ENCODE data around the gene ARMC9.
"Not testable (repeated sequence)": the region's sequence is repeated elsewhere in the genome, so short reads cannot be mapped to it uniquely, and the experiment has no call there.

ARMC9 gene

DNA sequence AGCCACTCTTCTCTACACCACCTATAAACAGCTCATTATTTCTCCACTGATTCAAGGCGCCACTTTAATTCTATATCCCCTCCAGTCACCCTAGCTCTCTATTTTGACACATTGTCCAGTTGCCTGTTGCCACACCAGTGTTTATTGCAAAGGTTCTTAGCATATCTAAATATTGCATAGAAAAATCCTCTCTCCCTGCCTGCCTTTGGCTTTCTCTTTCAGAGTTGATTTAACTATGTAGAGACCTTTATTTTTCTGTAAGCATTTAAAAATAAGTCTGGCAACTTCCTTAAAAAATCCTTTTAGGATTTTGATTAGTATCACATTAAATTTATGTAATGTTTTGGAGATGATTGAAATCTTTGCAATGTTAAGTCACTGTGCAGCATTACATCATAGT lies 149.2 kb downstream of the ARMC9 start:
- no peak for DNase-seq

DNA sequence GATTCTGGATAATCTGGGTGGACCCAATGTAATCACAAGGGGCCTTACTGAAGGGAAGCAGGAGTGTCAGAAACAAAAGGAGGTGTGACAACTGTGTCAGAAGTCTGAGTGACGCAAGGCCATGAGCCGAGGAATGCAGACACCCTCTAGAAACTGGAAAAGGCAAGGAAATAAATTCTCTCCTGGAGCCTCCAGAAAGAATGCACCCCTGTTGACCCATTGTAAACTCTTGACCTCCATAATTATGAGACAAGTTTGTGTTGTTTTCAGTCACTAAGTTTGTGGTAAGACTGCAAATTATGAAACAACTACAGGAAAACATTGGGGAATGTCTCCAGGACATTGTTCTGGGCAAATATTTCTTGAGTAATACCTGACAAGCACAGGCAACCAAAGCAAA lies 149.7 kb downstream of the ARMC9 start:
- no peak for DNase-seq

DNA sequence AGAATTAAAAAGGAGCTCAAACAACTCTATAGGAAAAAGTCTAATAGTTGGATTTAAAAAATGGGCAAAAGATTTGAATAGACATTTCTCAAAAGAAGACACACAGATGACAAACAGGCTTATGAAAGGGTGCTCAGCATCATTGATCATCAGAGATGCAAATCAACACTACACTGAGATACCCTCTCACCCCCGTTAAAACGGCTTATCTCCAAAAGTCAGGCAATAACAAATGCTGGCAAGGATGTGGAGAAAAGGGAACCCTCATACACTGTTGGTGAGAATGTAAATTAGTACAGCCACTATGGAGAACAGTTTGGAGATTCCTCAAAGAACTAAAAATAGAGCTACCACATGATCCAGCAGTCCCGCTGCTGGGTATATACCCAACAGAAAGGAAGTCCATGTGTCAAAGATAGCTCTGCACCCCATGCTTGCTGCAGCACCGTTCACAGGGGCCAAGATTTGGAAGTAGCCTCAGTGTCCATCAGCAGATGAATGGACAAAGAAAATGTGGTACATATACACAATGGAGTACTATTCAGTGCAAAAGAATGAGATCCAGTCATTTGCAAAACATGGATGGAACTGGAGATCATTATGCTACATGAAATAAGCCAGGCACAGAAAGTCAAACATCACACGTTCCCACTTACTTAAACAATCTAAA lies 150.4 kb downstream of the ARMC9 start:
- no peak for DNase-seq

DNA sequence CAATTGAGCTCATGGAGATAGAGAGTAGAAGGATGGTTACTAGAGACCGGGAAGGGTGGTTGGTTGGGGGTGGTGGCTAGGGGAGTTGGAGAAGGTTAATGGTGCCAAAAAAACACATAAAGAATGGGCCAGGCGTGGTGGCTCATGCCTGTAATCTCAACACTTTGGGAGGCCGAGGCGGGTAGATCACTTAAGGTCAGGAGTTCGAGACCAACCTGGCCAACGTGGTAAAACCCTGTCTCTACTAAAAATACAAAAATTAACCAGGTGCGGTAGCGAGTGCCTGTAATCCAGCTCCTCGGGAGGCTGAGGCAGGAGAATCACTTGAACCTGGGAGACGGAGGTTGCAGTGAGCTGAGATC lies 150.9 kb downstream of the ARMC9 start:
- not testable (repeated sequence) for DNase-seq

DNA sequence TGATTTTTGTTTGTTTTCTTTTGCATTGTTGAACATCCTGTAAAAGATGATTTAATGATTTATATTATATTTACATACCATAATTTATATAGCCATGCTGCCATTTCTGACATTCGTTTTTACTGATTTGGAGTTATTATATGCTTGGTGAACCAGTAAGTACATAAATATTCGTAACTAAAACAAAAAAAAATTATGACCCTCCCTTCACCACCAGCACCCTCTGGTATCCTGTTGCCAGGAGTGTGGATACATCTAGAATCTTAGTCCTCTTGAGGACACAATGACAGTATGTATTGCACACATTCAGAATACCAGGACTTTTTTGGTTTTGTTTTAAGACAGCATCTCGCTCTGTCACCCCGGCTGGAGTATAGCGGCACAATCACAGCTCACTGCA lies 153.2 kb downstream of the ARMC9 start:
- no peak for DNase-seq

DNA sequence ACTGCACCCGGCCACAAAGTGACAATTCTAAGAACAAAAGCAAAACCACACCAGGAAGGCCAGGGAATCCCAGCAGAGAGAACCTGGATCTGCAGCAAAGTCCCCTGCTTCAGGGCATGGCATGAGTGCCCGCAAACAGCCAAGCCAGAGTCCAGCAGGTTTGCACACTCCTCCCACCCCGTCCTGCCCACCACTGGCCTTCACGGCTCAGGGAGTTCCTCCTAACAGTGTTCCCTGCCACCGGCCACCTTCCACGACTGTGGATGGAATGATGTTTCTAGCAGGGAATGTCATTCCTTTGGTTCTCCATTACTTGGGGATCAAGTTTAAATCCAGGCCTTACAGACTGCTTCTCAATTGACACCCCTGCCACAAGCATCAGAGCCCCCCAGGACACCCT lies 155.0 kb downstream of the ARMC9 start:
- DNase-seq = no peak

DNA sequence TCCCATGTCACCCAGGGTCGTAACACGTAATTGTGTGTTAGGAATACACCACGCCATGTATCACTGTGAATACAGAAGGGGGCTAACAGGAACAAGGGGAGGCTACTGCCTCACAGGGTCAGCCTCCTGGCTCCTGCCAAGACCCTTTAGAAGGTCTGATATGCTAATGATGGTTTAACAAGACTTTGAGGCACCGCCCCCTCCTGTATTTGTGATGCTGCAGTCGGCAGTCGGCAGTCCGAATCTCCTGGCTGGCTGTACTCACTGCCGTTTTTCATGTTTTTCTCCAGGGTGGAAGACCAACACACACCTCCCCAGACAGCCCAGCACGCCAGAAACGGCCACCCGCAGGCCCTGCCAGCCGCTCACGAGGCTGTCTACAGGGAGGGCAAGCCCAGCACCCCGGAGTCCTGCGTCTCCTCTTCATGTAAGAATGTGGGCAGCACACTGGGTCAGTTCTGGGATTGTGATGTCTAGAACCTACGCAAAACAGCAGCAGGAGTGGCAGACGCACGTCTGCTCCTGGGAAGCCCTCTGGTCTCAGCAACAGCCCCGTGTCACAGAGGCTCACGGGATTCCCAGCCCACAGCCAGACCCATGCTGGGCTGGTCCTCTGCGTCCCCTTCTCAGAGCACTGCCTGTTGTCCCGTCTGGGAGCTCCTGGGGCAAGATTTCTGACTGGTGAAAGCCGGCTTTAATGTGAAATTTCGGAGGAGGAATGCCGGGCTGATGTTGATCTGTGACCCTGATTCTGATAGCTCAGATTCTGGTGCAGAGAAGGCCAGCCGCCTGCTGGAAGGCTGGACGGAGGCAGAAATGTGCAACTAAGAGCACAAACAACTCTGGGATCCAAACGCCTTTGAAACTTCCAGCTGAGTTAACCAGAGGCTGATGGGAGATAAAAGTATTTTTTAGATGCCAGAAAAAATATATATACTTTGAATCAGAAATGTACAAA lies 157.4 kb downstream of the ARMC9 start:
- no peak for DNase-seq

DNA sequence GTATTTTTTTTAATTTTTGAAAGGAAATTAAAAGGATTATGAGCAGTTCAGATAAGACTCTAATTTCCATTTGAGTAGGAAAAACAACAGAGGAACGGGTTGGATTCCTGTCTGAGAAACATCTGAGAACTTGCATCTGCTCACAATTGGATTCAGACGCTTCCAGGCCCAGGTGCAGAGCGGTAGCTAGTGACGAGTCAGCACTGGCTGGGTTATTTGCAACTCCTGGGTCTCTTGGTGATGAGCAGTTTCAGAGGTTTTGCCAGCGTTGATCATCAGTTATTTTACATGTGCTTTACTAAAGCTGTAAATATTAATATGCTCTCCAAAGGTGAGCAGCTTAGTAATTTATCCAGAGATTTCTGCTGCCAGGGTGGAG lies 158.0 kb downstream of the ARMC9 start:
- DNase-seq = no peak

DNA sequence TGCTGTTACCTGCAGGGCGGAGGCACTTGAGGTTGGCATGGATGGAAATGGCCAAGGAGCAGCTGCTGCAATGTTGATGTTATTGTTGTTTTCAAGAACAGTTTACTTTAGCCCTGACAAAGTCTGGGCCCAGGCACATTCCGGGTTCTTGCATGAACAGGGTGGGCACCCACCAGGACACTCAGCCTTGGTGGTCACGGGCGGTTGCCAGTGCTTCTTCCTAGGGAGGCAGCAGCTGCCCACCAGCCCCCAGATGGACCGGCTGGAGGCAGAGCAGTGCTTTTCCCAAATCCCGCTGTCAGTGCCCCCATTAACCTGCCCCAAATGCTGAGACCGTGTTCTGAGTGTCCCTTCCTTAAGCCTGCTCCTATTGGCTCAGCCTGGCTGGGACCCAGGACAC lies 158.6 kb downstream of the ARMC9 start:
- no peak for DNase-seq

DNA sequence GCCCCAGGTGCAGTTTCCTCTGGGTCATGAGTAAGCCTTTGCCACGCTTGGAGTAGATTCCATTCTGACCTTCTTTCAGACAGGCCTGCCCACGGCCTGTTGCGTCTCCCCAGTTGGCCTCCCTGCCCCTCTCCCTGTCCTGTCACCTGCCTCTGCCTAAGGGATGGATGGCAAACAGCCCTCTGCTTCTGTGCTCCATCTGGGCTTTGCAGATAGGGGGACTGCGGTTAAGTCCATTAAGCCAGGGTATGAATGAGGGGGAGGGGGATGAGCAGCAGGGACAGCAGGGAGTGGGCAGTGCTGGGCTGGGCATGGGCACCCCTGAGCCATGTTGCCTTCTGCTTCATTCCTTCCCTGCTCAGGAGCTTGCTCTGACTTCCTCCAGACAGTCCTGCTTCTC lies 159.5 kb downstream of the ARMC9 start:
- DNase-seq = no peak

DNA sequence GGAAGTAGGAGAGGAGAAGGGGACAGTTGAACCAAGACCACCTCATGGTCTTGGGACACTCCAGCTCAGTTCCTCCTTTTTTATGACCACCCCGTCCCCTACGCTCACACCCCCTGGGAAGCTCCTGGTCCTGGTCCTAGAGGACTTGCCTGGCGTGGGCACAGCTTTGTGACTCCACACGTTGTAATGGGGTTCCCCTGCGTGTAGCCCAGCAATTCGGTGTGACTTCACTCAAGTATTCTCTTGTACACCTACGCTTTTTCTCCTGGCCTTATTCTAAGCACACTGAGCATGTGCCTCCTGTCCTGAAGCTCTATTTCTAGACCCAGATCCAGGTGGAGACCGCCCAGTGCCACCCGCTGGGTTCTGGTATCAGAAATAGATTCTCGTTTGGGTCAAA lies 161.0 kb downstream of the ARMC9 start:
- no peak for DNase-seq

DNA sequence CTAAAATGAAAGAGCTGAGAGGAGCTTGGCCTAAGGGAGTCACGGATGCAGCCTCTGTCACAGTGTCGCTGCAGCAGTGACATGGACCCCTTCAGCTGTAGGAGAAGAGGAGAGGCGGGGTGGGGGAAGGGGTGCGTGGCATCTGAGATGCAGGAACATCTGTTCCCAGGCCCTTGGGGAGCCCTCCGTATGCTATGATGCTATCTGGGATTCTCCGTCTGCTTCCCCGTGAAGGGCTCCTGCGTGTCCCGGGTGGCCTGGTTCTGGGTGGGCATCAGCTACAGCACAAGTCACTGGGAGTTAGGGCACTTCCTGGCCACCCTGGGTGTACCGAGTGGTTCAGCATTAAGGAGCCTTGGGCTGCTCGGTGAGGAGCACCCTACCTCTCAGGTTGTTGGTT lies 161.5 kb downstream of the ARMC9 start:
- no peak for DNase-seq

DNA sequence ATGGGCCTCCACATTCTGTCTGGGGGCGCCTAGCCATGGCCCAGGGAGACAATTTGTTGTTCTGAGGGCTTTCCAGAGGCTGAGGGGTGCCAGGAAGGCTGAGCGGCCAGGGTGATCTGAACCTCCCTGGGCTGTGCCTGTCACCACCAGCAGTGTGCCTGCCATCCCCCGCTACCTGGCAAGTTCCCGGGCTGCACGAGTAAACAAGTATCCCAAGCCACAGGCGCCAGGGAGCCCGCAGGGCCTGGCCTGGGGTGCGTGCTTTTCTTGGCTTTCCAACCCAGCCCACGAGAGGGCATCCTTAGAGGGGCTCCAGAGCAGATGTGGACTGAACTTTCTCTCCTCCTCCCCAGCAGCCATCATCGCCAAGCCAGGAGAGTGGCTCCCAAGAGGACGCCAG lies 162.0 kb downstream of the ARMC9 start:
- no peak for DNase-seq

DNA sequence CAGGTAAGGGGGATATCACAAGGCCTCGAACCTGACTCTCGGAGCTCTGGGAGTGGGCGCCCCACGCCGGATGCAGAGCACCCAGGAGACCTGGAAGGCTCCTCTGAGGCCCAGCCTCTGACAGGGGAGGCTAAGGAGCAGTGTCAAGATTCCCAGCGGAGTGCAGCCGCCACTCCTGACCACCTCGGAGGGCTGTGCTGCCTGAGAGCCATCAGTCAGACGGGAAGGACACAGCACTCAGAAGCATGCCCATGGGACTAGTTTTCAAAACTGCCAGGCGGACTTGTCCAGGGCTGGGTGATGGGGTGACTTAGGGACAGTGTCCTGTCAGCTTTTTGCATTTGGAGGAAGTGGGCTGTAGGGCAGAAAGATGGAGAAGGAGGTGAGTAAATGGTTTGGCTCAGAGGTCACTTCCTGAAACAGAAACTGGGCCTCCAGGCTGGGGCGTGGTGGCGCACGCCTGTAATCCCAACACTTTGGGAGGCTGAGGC lies 162.5 kb downstream of the ARMC9 start:
- no peak for DNase-seq

DNA sequence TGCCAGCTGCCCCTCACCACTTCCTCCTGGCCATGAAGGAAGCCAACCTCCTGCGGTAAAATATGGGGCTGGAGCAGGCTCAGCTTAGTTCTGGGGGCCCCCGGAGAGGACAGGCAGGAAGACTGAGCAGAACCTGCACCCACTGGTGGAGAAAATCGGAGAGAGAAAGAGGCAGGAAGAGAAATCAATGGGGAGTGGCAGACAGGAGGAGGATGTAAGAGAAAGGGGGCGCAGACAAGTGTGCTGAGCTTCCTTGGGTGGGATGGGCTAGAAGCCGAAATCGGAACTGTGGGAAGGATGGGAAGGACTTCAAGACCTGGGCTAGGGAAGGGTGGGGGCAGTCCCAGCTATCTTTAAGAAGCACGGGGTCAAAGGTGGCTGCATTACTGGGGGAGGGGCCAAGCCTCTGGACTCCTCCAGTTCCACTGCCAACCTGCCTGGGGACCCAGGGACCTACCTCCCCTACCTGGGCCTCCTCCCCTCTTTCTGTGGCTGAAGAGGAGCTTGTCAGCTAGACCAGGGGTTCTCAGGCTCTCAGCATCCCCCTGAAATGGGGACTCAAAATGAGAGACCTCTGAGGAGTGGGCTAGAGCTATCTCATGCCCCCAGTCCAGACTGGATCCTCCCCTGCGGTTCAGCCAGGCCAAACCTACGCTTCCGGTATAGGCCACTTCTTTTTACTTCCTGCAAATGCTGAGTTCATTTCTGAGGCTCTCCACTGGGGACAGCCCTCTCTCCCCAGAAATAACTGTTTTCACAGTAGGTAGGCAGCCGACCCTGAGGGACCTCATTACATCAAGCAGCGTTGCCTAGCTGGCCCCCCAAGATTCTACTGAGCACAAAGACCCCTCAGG lies 163.5 kb downstream of the ARMC9 start:
- peak; percentile 24 for DNase-seq

DNA sequence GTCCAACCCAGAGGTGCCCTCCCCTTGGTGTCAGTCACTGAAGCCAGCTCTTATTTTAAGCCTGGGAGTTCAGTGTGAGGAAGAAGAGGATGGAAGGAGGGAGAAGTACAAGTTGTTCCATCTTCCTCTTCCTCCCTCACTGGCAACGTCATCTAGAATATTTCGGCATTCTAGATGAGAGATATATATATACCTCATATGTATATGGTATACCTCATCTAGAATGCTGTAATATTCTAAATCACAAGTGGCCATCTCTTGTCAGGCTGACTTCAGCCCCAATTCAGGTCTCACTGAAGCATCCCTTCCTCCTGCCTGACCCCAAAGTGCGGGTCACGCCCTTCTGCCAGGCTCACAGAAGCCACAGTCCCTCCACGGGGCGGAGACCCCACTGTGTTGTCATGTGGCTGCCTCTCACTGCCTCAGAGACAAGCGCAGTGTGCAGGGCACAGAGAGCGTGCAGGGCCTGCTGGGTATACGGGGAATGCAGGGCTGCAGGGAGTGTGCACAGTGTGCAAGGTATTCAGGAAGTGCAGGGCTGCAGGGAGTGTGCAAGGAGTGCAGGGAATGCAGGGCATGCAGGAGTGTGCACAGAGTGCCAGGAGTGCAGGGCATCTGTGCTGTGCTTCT lies 164.2 kb downstream of the ARMC9 start:
- DNase-seq = no peak

DNA sequence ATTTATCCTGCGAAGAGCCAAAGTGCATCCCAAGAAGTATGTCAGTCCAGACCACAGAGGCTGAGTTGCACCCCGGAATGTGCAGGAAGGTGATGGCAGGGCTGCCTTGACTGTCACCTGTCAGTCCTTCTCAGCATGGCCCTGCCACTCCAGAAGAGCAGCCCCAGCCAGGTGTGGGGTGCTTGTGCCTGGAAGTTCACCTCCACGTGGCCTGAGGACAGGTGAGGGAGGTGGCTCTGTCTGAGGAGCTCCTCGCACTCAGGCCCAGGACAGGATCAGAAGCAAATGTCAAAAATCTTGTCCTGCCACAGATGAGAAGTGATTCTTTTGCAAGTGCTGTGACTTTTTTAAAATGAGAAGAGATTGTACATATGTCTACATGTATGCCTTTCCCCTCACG lies 165.6 kb downstream of the ARMC9 start:
- no peak for DNase-seq

DNA sequence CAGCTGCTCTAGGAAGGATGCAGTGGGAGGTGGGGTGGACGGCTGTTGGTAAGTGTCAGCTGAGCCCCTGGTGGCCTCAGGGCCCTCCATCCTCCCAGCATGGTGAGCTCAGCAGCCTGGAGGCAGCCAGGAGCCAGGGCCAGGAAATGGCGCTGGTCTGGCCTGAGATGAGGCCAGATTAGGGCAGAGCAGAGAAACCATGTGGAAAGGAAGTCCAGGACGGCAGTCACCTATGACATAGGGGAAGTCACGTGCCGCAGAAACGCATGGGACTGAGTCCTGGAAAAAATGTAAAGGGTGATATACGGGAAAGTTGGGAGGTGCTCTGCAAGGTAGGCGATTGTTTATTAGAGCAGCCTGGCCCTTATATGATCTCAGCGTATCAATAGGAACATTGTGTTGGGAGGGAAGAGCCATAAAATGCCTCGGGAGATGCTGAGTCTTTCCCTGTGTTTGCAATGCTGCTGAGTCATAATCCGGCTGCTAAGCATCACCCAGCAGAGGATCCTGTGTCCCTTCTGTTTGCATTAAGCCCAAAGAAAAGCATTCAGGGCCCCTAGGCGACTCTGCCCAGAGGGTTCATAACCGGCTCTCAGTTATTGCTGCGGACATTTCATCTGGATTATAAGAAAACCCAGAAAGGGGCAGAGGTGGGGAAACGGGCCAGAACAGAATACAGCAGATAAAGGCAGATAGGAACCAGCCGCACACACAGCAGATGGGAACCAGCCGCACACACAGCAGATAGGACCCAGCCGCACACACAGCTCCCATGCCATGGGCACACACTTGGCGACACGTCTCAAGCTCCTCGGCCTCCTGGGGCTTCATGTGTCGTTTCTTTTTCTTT lies 166.8 kb downstream of the ARMC9 start:
- DNase-seq = no peak

DNA sequence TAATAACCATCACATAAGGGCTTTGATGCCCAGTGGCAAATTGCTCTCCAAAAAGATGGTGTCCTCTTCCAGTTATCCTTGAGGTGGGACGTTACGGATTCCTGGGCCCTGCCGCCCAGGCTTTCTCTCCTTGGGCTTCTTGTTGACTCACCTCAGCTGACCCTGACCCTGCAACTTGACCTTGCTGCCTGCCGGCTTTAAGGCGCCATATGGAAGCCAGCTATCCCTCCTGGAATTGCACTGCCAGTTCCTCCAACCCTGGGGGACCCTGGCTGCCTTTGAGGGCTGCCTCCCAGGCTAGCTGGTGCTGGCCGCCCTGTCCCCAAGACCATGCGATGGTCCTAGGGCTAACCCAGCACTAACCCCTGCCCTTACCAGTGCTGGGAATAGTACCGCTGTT lies 168.7 kb downstream of the ARMC9 start:
- no peak for DNase-seq

DNA sequence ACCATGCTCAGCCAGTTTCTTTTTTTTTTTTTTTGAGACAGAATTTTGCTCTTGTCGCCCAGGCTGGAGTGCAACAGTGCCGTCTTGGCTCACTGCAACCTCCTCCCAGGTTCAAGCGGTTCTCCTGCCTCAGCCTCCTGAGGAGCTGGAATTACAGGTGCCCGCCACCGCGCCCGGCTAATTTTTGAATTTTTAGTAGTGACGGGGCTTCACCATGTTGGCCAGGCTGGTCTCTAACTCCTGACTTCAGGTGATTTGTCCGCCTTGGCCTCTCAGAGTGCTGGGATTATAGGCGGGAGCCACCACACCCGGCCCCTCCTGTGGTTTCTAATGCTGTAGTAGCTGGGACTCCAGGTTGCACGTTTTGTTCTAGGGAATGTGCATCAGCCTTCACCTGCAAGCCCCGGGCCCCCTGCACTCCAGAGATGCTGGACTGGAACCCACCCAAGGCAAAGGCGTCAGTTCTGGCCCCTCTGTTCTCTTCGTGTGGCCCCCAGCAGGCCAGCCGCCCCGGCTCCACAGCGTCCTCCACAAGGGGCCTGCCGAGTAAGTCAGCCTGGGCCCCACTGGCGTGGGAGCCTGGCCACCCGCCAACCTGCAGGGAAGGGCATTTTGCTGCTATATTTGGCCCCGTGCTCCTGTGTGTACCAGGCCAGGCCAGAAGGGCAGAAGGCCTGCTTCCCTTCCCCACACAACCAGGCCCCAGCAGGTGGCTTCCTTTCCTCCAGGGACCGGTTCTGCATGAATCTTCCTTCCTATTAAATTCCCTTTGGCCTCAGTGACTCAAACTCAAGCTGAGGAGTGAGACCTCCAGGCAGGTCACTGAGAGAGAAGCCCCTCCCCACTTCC lies 171.4 kb downstream of the ARMC9 start:
- DNase-seq = no peak

DNA sequence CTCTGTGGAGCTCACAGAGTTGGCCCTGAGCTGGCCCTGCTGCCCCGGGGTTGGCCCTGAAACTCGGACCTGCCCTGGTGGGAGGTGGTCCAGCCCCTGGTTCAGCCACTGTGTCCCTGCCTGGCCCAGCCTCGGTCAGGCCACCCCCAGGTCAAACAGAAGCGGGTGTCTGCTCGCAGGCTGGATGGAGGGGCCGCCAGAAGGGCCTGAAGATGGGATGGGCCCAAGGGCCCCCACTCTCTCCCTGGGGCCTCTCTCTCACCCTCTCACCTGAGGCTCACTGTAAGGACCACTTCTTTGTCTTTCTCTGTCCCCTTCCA lies 172.0 kb downstream of the ARMC9 start:
- no peak for DNase-seq

Data from CD4-positive, alpha-beta T cell treated with Interleukin-21 for 1 hour (primary cell).